GM12891 (cell line): ENCODE results near the gene SLC32A1.

Source experiments
- DNase-seq: peaks from one replicate; pipeline ENCODE4 v3.0.0; 2011; ENCODE audit warnings: low spot score; ENCODE audit not compliant: insufficient read length
- FAIRE-seq: peaks from 2 replicates; lab custom pipeline; 2011; peaks lifted over from hg19 to GRCh38; lab: Jason Lieb, UNC
- PAX5 ChIP-seq: IDR thresholded peaks from 2 replicates; pipeline ENCODE4 v1.6.1; 2011; ENCODE audit warnings: low read length, moderate library complexity, mild to moderate bottlenecking; ENCODE audit not compliant: insufficient read depth, severe bottlenecking
- POLR2A ChIP-seq: IDR thresholded peaks from 2 replicates; pipeline ENCODE4 v1.6.1; 2011; ENCODE audit warnings: low read depth, low read length, control low read depth
- POLR2AphosphoS5 ChIP-seq: IDR thresholded peaks from 2 replicates; pipeline ENCODE4 v1.6.1; 2011; ENCODE audit warnings: low read depth, low read length, control low read depth
- POU2F2 ChIP-seq: IDR thresholded peaks from 2 replicates; pipeline ENCODE4 v1.6.1; 2011; ENCODE audit warnings: low read depth, mild to moderate bottlenecking, control low read depth, low read length, moderate library complexity
- SPI1 ChIP-seq: IDR thresholded peaks from 2 replicates; pipeline ENCODE4 v1.6.1; 2011; ENCODE audit warnings: low read depth, low read length, control low read depth
- TAF1 ChIP-seq: IDR thresholded peaks from 2 replicates; pipeline ENCODE4 v1.6.1; 2011; ENCODE audit warnings: low read depth, low read length, control low read depth

SLC32A1 gene

DNA sequence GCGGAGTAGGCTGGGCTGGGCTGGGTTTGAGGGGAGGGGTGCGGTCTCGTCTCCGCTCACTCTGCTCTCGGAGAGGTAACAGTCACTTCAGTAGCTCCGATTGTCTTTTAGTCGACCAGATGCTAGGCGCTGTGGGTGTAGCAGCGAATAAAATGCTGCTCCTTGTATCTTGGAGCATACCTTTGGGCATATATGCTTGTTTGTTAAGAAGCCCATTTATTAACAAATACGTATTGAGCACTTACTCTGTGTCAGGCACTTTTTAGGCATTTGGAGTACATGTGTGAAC, 24.5 kb downstream of the SLC32A1 start:
- no peak for DNase-seq
- TF ChIP-seq POLR2A (no peak), TAF1 (no peak)

DNA sequence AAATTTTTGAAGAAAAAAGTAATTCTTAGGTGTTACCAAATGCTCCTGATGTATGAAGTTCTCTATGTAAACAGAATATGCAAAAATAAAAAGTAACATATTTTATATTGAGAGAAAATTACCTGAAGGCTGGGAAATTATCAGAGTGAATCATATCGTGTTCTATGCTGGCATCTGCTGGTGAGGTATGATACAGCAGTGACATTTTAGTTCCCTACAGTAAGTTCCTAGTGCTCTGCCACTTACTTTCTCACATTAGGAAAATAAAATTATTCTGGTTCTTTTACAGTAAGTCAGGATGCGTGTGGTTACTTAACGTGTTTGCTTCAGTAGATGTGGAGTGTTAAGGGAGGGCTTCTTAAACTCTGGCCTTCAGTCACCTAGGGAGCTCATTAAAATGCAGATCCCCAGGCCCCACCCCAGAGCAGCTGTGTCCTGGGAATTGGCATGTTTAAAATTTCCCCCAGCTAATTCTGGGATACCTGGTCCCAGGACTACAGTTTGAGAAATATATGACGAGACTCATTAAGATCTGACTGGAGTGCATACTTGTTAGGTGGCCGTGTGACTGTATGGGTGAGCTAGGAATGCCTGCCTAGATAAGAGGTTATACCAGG, 27.2 kb downstream of the SLC32A1 start:
- FAIRE-seq, result peak; percentile 68
- TF ChIP-seq TAF1 (no peak), POLR2AphosphoS5 (no peak), POU2F2 (no peak), POLR2A (no peak), SPI1 (no peak), PAX5 (no peak)

More for the DNA sequence above, 24.5 kb downstream of the SLC32A1 start:
- peak; percentile 68 for FAIRE-seq

DNA sequence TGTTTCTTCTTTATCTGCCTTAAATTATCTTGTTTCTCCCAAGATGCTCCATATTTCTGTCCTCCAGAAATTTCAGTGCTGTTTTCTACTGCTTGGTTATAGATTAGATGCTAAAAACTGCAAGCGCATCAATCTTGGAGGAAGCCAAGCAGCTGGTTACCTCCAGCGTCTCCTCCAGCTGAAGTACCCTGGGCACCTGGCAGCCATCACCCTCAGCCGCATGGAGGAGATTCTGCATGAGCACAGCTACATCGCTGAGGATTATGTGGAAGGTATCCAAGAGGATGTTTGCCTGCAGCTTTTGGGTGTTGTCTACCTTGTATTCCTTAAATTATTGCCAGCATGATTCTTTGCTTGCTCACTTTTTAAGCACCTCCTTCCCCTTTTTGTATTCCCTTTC, 27.7 kb downstream of the SLC32A1 start:
- no peak for TF ChIP-seq POU2F2
- TF ChIP-seq POLR2AphosphoS5, result no peak
- no peak for TF ChIP-seq TAF1
- no peak for TF ChIP-seq POLR2A
- no peak for TF ChIP-seq PAX5
- TF ChIP-seq SPI1, result no peak
- FAIRE-seq (no peak), DNase-seq (no peak)

More for the DNA sequence above, 27.2 kb downstream of the SLC32A1 start:
- no peak for DNase-seq

DNA sequence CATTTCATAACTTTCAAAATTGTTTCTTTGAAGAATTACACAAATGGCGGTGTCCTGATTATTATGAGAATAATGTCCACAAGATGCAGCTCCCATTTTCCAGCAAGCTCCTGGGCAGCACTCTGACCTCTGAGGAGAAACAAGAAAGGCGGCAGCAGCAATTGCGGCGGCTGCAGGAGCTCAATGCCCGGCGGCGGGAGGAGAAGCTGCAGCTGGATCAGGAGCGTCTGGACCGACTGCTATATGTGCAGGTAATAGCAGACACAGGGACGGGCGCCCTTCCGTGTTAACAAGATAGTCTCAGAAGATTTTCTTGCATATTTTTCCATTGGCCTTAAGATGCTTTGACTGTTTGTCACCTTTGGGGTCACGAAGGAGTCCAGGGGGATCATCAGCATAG, 30.6 kb downstream of the SLC32A1 start:
- FAIRE-seq (no peak), DNase-seq (no peak)
- TF ChIP-seq SPI1 (no peak), POLR2A (no peak), TAF1 (no peak)

DNA sequence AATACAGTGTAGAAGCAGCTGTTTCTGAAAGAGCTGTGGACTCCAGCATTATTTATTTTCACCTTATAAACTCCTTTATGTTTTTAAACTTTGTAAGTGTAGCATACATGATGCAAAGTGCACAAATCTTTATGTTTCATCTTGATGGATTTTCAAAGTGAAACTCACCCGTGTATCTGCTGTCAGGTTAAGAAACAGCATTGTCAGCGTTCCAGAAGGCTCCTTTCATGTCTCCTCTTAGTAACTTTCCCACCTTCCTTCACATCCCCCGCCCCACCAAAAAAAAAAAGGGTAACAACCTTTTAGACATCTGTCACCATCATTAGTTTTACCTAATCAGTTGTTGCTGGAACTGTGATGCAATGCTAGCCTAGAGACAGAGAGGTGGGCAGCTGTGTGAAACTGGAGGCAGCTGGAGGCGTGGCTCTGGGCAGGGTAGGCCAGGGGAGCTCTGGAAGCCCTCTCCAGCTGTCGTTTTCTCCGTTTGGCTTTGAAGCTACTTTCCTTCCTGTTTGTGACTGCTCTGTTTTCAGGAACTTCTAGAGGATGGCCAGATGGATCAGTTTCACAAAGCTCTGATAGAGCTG, 31.1 kb downstream of the SLC32A1 start:
- DNase-seq, result no peak
- no peak for FAIRE-seq
- TF ChIP-seq POLR2A, result no peak
- no peak for TF ChIP-seq POLR2AphosphoS5
- TF ChIP-seq SPI1, result no peak
- no peak for TF ChIP-seq POU2F2
- no peak for TF ChIP-seq PAX5
- TF ChIP-seq TAF1, result no peak

DNA sequence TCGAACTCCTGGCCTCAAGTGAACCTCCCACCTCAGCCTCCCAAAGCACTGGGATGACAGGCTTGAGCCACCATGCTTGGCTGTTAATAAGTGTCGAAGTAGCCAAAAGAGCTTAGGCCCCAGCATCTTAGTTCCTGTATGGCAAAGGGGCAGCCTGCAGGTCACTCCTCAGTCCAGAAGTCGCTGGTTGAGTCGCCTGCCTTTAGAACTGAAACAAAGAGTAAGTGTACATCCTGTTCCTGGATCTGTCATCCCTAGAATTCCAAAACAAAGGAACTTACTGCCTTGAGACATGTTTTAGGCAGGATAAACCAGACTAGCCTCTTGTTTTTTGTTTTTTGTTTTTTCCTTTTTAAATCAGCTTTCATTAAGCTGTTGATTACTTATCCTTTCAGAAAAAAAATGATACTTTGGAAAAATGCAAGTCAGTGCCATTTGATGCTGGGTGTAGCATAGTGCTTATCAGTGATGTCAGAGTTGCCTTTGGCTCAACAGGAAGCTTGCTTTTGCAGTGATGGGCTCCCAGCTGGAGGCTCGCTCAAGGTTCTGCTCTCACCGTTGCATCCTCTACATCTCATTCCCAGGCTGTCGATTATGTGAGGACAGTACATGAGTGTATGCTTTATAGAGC, 33.0 kb downstream of the SLC32A1 start:
- no peak for DNase-seq
- no peak for FAIRE-seq
- TF ChIP-seq SPI1 (no peak), TAF1 (no peak), PAX5 (no peak), POLR2A (no peak), POU2F2 (no peak), POLR2AphosphoS5 (no peak)

DNA sequence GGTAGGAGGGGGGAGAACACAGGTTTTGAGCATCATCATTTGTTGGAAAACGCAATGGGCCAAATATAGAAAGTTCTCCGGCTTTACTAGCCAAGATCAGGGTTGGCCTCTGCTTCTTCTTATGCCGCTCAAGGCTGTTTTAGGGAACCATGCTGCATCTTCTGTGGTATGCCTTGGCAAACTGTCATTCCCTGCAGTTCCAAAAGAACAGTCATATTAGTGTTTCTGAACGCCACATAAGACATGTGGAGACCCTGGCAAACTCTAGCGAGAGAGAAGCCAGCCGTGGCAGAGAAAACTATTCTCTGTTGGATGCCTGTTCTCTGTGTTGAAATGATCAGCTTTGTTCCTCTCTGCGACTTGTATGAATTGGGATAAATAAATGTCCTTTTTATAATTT, 34.8 kb downstream of the SLC32A1 start:
- FAIRE-seq (no peak), DNase-seq (no peak)
- TF ChIP-seq POU2F2, result no peak
- no peak for TF ChIP-seq POLR2AphosphoS5
- TF ChIP-seq SPI1, result no peak
- TF ChIP-seq POLR2A, result no peak
- TF ChIP-seq TAF1, result no peak
- TF ChIP-seq PAX5, result no peak

DNA sequence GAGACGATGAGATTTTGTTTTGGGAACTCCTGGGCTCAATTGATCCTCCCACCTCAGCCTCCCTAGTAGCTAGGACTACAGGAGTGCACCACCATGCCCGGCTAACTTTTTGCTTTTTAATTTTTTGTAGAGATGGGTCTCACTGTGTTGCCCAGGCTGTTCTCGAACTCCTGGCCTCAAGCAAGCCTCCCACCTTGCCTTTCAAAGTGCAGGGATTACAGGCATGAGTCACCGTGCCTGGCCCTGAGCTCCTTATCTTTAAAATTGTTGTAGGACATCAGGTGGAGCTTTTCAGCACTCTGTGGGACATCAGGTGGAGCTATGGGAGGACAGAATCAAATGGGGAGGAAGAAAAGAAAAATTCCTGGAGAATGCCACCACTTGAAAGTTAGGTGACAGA, 36.7 kb downstream of the SLC32A1 start:
- FAIRE-seq, result no peak

DNA sequence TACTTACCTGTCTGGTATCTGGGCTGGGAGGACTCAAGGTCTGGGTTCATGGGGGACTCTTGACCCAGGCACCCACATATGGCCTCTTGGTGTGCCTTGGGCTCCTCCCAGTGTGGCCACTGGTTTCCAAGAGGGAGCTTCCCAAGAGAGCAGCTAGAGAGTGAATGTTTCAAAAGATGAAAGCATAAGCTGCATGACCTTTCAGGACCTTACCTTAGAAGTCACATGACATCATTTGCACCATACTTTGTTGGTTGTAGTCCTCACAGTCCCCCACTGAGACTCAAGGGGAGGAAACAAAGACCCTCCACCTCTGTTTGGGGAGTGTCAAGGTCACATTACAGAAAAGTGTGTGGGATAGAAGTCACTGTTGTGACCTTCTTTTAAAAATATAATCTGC, 37.9 kb downstream of the SLC32A1 start:
- DNase-seq (no peak), FAIRE-seq (no peak)
- TF ChIP-seq POLR2AphosphoS5 (no peak), SPI1 (no peak), POLR2A (no peak), TAF1 (no peak), POU2F2 (no peak), PAX5 (no peak)

More for the DNA sequence above, 36.7 kb downstream of the SLC32A1 start:
- TF ChIP-seq POU2F2 (no peak), PAX5 (no peak), POLR2AphosphoS5 (no peak), SPI1 (no peak), TAF1 (no peak), POLR2A (no peak)
- no peak for DNase-seq

DNA sequence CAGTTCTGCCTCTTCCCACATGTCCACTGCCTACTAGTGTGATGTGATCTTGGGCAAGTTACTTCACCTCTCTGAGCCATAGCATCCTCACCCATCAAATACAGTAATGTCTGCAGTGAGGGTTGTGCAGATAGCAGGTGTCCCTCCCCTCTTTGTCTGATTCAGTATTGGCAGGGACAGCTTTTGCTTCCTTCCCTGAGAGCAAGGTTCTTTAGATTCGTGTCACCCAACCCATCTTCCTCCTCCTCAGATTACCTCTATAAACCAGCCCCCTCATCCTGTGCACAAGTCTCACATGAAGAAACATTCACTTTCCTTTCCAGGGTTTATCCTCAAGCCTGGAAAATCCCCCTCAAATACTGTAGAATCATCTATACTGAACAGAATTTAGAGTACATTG, 39.3 kb downstream of the SLC32A1 start:
- no peak for FAIRE-seq
- TF ChIP-seq PAX5, result no peak
- no peak for TF ChIP-seq POLR2AphosphoS5
- DNase-seq, result no peak
